Activated CD4-positive, alpha-beta memory T cell treated with anti-CD3 and anti-CD28 coated beads for 36 hours (primary cell): ENCODE measurements around the gene TMEM140. TPM values are rescaled to one million over a fixed set of nuclear protein-coding genes. Genes with fewer than 3 reads are reported as not detected.
"Not testable (repeated sequence)": the region's sequence is repeated elsewhere in the genome, so short reads cannot be mapped to it uniquely, and the experiment has no call there.

Source experiments
- CTCF ChIA-PET: fragments of 350-600 bp; sonication (Branson Sonifier 250); formaldehyde crosslinking; loops from one replicate; lab custom pipeline; 2021; ENCODE audit warnings: antibody characterized with exemption, inconsistent platforms; lab: Charles Lee
- POLR2A ChIA-PET: fragments of 350-600 bp; sonication (Branson Sonifier 250); formaldehyde crosslinking; loops from one replicate; lab custom pipeline; 2021; ENCODE audit warnings: antibody characterized with exemption; lab: Charles Lee
- DNase-seq: peaks from one replicate; pipeline ENCODE4 v3.0.0-alpha.2; 2020
- H3K27ac Mint-ChIP-seq: one replicate; pipeline ENCODE4 v1.8.0; 2021; ENCODE audit warnings: mixed read lengths
- H3K27me3 Mint-ChIP-seq: one replicate; pipeline ENCODE4 v1.8.0; 2021; ENCODE audit warnings: mixed read lengths
- H3K36me3 Mint-ChIP-seq: one replicate; pipeline ENCODE4 v1.8.0; 2021; ENCODE audit warnings: mixed read lengths
- H3K4me1 Mint-ChIP-seq: one replicate; pipeline ENCODE4 v1.8.0; 2021; ENCODE audit warnings: low read depth, mixed read lengths
- H3K4me3 Mint-ChIP-seq: one replicate; pipeline ENCODE4 v1.8.0; 2021; ENCODE audit warnings: mild to moderate bottlenecking, mixed read lengths
- H3K9me3 Mint-ChIP-seq: one replicate; pipeline ENCODE4 v1.8.0; 2021; ENCODE audit warnings: mixed read lengths
- intact Hi-C: fragments of 100-400 bp; cut with micrococcal nuclease; formaldehyde crosslinking; loops from one replicate; pipeline ENCODE4 v1.15.1; 2023
- microRNA-seq: library from miRNA; unstranded; fragments of <30 nt; microRNA quantifications from one replicate; pipeline ENCODE4 v1.2.0, GENCODE V29; 2022; ENCODE audit warnings: borderline number of aligned reads, borderline microRNAs expressed, borderline replicate concordance
- total RNA-seq, 2 experiments: library from RNA; stranded (reverse); gene quantifications; one replicate each; pipeline ENCODE4 v1.2.3, GENCODE V29; 2021

The TMEM140 gene
- total RNA-seq, 2 experiments from 2014 or later: 8.6 to 10.0 TPM

DNA sequence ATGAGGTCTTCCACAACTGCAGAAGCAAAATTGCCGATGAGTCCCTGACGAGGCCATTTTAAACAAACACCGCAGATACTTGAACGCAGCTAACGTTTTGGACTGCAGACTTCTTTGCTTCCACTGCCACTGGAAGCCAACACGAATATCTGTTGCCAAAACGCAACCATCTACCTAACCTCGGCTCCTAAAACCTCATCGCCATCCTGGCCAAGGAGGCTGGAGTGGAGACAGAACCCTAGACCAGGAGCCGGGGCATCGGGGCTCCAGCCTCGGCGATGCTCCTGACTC is 63.0 kb downstream of the TMEM140 start:
- Mint-ChIP-seq H3K4me3 (peak overlapping the region; percentile 93), H3K27ac (no peak overlapping the region), H3K27me3 (no peaks in the 10 kb centered on the region), H3K36me3 (peaks cover 8% of the 10 kb centered on the region), H3K9me3 (no peaks in the 10 kb centered on the region), H3K4me1 (peaks cover 25% of the 10 kb centered on the region)
- ChIA-PET POLR2A (interaction anchor here (0.6 to 2.6 kb wide), 7 partner anchors 14 to 452 kb away, joined by 3 to 10 read pairs (median 5); partner anchors contain the start of genes CYREN, STMP1 and TMEM140), CTCF (interaction anchor here (0.6 to 1.6 kb wide), 5 partner anchors 42 to 664 kb away, joined by 3 to 6 read pairs (median 5); no protein-coding TSS in a partner anchor)
- no peak for DNase-seq
- intact Hi-C loops: loop anchor here (1.0 to 5.0 kb wide), 8 partner anchors 41 to 752 kb away; partner anchors contain the start of genes AGBL3, AKR1B1, BPGM and CNOT4

DNA sequence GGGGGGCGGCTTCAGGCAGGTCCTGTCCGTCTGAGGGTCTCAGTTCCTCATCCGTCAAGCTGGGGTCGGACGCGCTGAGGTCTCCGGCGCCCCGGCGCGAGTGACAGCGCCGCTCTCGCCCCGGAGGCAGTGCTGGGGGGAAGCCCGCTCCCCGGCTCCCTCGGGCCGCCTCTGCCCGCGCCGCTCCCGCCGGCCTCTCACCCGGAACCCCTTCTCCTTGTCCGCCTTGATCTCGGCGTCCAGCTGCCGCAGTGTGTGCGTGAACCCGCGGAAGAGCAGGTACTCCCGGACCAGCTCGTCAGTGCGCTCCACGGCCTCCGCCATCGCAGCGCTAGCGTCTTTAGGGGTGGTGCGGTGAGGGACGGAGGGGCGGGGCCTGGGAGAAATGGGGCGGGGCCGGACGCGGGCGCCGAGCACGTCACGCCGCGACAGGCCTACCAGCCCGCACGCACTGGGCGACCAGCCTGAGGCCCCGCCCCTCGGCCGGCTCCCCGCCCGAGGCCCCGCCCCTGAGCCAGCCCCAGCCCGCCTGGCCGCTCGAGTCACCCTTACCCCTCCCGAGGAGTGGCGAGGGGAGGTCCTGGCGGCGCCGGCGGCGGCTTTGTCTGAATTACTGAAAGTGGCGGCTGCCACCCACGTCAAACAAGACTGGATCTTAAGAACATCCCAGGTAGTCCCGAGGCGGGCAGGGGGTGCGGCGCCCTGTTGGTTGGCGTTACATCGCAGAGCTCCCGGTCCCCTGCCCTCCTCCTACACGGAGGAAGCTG is 63.5 kb downstream of the TMEM140 start, which contains the start of gene WDR91:
Gene WDR91 (minus strand): TSS at position 348 of the 767 bp plus-strand sequence. CDS start 24 bp downstream, at position 324.
- peak within 1 kb of the TSS; percentile 83 for H3K27ac Mint-ChIP-seq
- intact Hi-C loops: loop anchor here (1.0 to 5.0 kb wide), 7 partner anchors 41 to 752 kb away; partner anchors contain the start of genes AGBL3, AKR1B1, CNOT4 and CYREN
- peak; percentile 98 for DNase-seq
- ChIA-PET CTCF (interaction anchor here (0.6 to 1.6 kb wide), 5 partner anchors 42 to 665 kb away, joined by 3 to 6 read pairs (median 5); no protein-coding TSS in a partner anchor), POLR2A (interaction anchor here (1.1 to 2.6 kb wide), 5 partner anchors 15 to 63 kb away, joined by 4 to 10 read pairs (median 5); partner anchors contain the start of genes CYREN and TMEM140)
- H3K27me3 Mint-ChIP-seq: no peaks in the 10 kb centered on the region
- H3K36me3 Mint-ChIP-seq: peaks cover 3% of the 10 kb centered on the region
- H3K9me3 Mint-ChIP-seq: no peaks in the 10 kb centered on the region
- H3K4me3 Mint-ChIP-seq: peak within 1 kb of the TSS; percentile 93
- H3K4me1 Mint-ChIP-seq: peaks cover 23% of the 10 kb centered on the region

DNA sequence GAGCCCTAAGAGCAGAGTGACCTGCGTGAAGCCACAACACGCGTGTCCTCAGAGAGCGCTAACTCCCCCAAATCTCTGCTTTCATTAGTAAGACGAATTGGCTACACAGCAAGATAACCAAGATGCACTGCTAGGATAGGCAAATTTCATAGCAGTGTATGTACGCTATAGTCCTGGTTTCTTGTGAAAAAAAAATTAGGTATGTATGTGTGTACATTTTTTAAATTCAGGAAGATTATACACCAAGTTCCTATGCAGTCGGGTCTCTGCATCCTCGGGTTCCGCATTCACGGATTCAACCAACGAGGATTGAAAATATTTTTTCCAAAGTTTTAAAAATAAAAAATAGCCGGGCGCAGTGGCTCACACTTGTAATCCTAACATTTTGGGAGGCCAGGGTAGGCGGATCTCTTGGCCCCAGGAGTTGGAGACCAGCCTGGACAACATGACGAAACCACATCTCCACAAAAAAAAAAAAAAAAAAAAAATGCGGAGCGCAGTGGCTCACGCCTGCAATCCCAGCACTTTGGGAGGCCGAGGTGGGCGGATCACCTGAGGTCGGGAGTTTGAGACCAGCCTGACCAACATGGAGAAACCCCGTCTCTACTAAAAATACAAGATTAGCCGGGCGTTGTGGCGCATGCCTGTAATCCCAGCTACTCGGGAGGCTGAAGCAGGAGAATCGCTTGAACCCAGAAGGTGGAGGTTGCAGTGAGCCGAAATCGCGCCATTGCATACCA is 64.2 kb downstream of the TMEM140 start:
- H3K36me3 Mint-ChIP-seq: not testable (repeated sequence)

DNA sequence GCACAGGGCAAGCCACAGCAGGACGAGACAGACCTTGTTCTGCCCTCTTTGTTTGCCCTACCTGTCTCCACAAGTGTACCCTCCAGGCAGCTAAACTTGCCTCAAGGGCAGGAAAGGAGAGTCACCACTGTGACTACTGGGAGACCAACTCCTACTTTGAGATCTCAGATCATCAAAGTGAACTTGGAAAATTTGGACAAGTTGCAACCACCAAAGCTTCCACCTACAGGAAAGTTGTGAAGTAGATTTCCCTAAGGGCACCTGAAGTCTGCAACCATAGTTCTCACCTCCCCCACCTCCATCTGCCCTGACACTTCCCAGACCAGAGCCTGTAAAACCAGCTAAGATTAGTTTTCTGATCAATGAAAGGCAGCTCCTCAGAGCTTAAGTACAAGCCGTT is 66.0 kb downstream of the TMEM140 start:
- Mint-ChIP-seq H3K27ac (no peak overlapping the region), H3K36me3 (no peaks in the 10 kb centered on the region), H3K4me1 (peaks cover 7% of the 10 kb centered on the region), H3K27me3 (peaks cover under 1% of the 10 kb centered on the region), H3K4me3 (no peak overlapping the region), H3K9me3 (no peaks in the 10 kb centered on the region)
- CTCF ChIA-PET: interaction anchor here (0.6 to 1.8 kb wide), 2 partner anchors 47 to 60 kb away, joined by 3 to 5 read pairs; no protein-coding TSS in a partner anchor
- POLR2A ChIA-PET: no interaction called here
- DNase-seq: no peak
- intact Hi-C loops: loop anchor here (5.0 kb wide), 1 partner anchor 448 kb away; the partner anchor contains the start of gene STMP1

More for the DNA sequence above, 64.2 kb downstream of the TMEM140 start:
- not testable (repeated sequence) for DNase-seq, H3K9me3 Mint-ChIP-seq, H3K27me3 Mint-ChIP-seq
- Mint-ChIP-seq H3K27ac (peak overlapping the region; percentile 58), H3K4me1 (peaks cover 20% of the 10 kb centered on the region), H3K4me3 (peak overlapping the region; percentile 93)
- CTCF ChIA-PET: interaction anchor here (1.3 kb wide), 1 partner anchor 43 kb away, joined by 3 read pairs; no protein-coding TSS in a partner anchor
- POLR2A ChIA-PET: interaction anchor here (1.1 to 2.6 kb wide), 5 partner anchors 16 to 64 kb away, joined by 4 to 10 read pairs (median 5); partner anchors contain the start of genes CYREN and TMEM140
- intact Hi-C loops: loop anchor here (1.0 to 5.0 kb wide), 7 partner anchors 42 to 753 kb away; partner anchors contain the start of genes AGBL3, AKR1B1, CNOT4 and CYREN

DNA sequence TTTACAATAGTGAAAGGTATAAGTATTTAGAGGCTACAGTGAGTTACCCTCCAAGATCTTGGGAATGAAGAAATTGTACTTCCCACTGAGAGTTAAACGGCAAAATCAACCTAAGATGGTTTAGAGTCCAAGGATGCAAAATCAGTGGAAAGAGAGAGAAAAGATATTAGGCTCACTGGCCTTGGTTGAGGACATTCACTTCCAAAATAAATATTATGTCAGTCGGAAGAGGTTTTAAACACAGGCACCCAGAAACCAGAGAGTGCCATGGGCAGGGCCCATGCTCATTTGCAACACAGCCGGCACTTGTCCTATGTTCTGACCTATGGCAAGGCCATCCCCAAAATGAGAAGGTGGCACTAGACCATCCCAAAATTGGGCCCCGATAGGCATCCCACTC is 67.3 kb downstream of the TMEM140 start:
- POLR2A ChIA-PET: no interaction called here
- intact Hi-C loops: no loop called here
- H3K4me1 Mint-ChIP-seq: peaks cover 6% of the 10 kb centered on the region
- CTCF ChIA-PET: interaction anchor here (0.7 to 1.8 kb wide), 2 partner anchors 20 to 59 kb away, joined by 3 to 5 read pairs; no protein-coding TSS in a partner anchor
- no peak overlapping the region for H3K4me3 Mint-ChIP-seq
- H3K27ac Mint-ChIP-seq: no peak overlapping the region
- H3K27me3 Mint-ChIP-seq: peaks cover 1% of the 10 kb centered on the region
- H3K9me3 Mint-ChIP-seq: no peaks in the 10 kb centered on the region
- DNase-seq: no peak
- H3K36me3 Mint-ChIP-seq: no peaks in the 10 kb centered on the region

DNA sequence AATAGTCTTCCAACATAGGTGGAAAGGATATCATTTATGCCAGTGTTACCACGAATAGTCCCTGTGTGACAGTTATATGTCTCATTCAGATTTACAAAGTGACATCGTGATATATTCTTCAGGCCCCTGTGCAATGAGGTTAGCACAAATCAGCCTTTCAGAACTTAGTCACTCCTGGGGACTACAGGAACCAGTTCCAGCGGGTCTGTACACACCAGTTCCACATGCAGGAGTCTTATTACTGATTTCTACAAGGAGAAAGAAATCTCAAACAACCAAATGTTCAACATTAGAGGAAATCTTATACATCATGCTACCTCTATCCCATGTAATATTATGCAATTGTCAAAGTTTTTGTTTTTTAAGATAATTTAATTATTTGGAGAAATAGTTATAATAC is 67.8 kb downstream of the TMEM140 start:
- Mint-ChIP-seq H3K36me3 (no peaks in the 10 kb centered on the region), H3K4me3 (no peak overlapping the region), H3K9me3 (no peaks in the 10 kb centered on the region), H3K4me1 (peaks cover 3% of the 10 kb centered on the region), H3K27ac (no peak overlapping the region), H3K27me3 (peaks cover 1% of the 10 kb centered on the region)
- intact Hi-C loops: no loop called here
- ChIA-PET POLR2A (no interaction called here), CTCF (no interaction called here)
- no peak for DNase-seq

Small RNAs within 50 kb of the gene (microRNA-seq; reads per million reads assigned to microRNA genes)
- gene MIR6509: not detected

Other genes with a start within 250 kb of the TMEM140 start
- gene AGBL3, start 161.6 kb upstream of the TMEM140 start, total RNA-seq: 1 to 10 TPM; 3.3 to 3.4 TPM
- 10 to 100 TPM; 41.6 to 43.6 TPM for gene CYREN, start 22.6 kb downstream of the TMEM140 start, total RNA-seq
- 10 to 100 TPM; 10.3 to 11.0 TPM for gene WDR91, start 63.5 kb downstream of the TMEM140 start, total RNA-seq
- gene STRA8, start 85.8 kb downstream of the TMEM140 start, total RNA-seq: not detected